HG03558 (cell line): Measurements from ENCODE around the gene DNMT1.
A peak's percentile ranks its signal among the peaks of the same experiment; 100 is the strongest.

Experiments
- ATAC-seq: cut with Tn5 transposase; IDR thresholded peaks from one replicate; pipeline ENCODE4 v1.9.1; 2021; ENCODE audit warnings: moderate number of reproducible peaks; ENCODE audit not compliant: unreplicated experiment; ENCODE audit errors: extremely low read depth

The DNMT1 gene

GRCh38 chr19:10104130-10104513 lies 90.6 kb downstream of the DNMT1 start:
- no peak for ATAC-seq

GRCh38 chr19:10102787-10103236 lies 91.9 kb downstream of the DNMT1 start:
- no peak for ATAC-seq

GRCh38 chr19:10100163-10100785 lies 94.5 kb downstream of the DNMT1 start:
- no peak for ATAC-seq

- ATAC-seq, result no peak
Measured at GRCh38 chr19:10096615-10096963, 98.2 kb downstream of the DNMT1 start.

- peak; percentile 51 for ATAC-seq
Measured at GRCh38 chr19:10095948-10096614, 98.7 kb downstream of the DNMT1 start.

- no peak for ATAC-seq
Measured at GRCh38 chr19:10095622-10095947, 99.2 kb downstream of the DNMT1 start.

- no peak for ATAC-seq
Measured at GRCh38 chr19:10093295-10094186, 101.2 kb downstream of the DNMT1 start.

GRCh38 chr19:10092648-10093294 lies 102.0 kb downstream of the DNMT1 start:
- no peak for ATAC-seq

GRCh38 chr19:10091895-10092641 lies 102.7 kb downstream of the DNMT1 start:
- ATAC-seq, result no peak

- ATAC-seq, result no peak
Measured at GRCh38 chr19:10091370-10091687, 103.4 kb downstream of the DNMT1 start.

- no peak for ATAC-seq
Measured at GRCh38 chr19:10089801-10090375, 104.9 kb downstream of the DNMT1 start.

GRCh38 chr19:10088949-10089554 lies 105.7 kb downstream of the DNMT1 start:
- no peak for ATAC-seq

GRCh38 chr19:10087296-10088061 lies 107.3 kb downstream of the DNMT1 start:
- no peak for ATAC-seq

GRCh38 chr19:10086591-10087192 lies 108.1 kb downstream of the DNMT1 start:
- ATAC-seq, result no peak

- peak; percentile 60 for ATAC-seq
Measured at GRCh38 chr19:10085641-10086590, 108.8 kb downstream of the DNMT1 start, which contains the start of gene SHFL. Gene SHFL (plus strand): TSS chr19:10086317. CDS start chr19:10086428, 111 bp downstream.

GRCh38 chr19:10084803-10085202 lies 110.0 kb downstream of the DNMT1 start:
- no peak for ATAC-seq

GRCh38 chr19:10083911-10084310 lies 110.8 kb downstream of the DNMT1 start:
- ATAC-seq, result no peak
